DND-41 (cell line): ENCODE results near the gene BRSK2.

Experiments
- ATAC-seq: fragments of 200-7000 bp; cut with Tn5 transposase; 3 replicates; pipeline ENCODE4 v1.9.1; 2021; ENCODE audit warnings: low read depth; ENCODE audit not compliant: insufficient read depth
- DNase-seq: peaks from one replicate; pipeline ENCODE4 v3.0.0-alpha.2; 2020
- H2AFZ ChIP-seq: 2 replicates; pipeline ENCODE4 v1.6.0; 2012; ENCODE audit warnings: low read depth, low read length
- H3K27ac ChIP-seq: 2 replicates; pipeline ENCODE4 v1.5.1; 2012; ENCODE audit warnings: low read length, inconsistent platforms
- H3K27me3 ChIP-seq: fragments of 200-600 bp; sonication (generic); 2 replicates; pipeline ENCODE4 v1.6.0; 2012; ENCODE audit warnings: low read length, mild to moderate bottlenecking, inconsistent platforms; ENCODE audit not compliant: insufficient read depth, poor library complexity
- H3K36me3 ChIP-seq: 2 replicates; pipeline ENCODE4 v1.5.1; 2012; ENCODE audit warnings: low read length, inconsistent platforms; ENCODE audit not compliant: insufficient read depth
- H3K4me1 ChIP-seq: 2 replicates; pipeline ENCODE4 v1.5.1; 2012; ENCODE audit warnings: mild to moderate bottlenecking, low read length; ENCODE audit not compliant: insufficient read depth
- H3K4me2 ChIP-seq: 2 replicates; pipeline ENCODE4 v1.6.0; 2012; ENCODE audit warnings: mild to moderate bottlenecking, moderate library complexity, low read length, inconsistent platforms; ENCODE audit not compliant: insufficient read depth
- H3K4me3 ChIP-seq, 2 experiments: fragments of 200-600 bp in 1 of 2; shearing (Covaris generic) in 1 of 2; 2 replicates each; pipeline ENCODE4 v1.5.1; 2012 to 2016; ENCODE audit warnings: inconsistent platforms in 2 of 2, low read length in 2 of 2, mild to moderate bottlenecking in 2 of 2, low read depth in 1 of 2, moderate library complexity in 1 of 2
- H3K79me2 ChIP-seq: 2 replicates; pipeline ENCODE4 v1.6.0; 2012; ENCODE audit warnings: low read length, inconsistent platforms; ENCODE audit not compliant: insufficient read depth
- H3K9ac ChIP-seq: 2 replicates; pipeline ENCODE4 v1.6.0; 2012; ENCODE audit warnings: low read depth, mild to moderate bottlenecking, inconsistent platforms, low read length, moderate library complexity
- H3K9me3 ChIP-seq: 2 replicates; pipeline ENCODE4 v1.5.1; 2012; ENCODE audit warnings: low read length, moderate library complexity, mild to moderate bottlenecking, inconsistent platforms; ENCODE audit not compliant: insufficient read depth, severe bottlenecking
- H4K20me1 ChIP-seq: 2 replicates; pipeline ENCODE4 v1.6.0; 2012; ENCODE audit warnings: low read length; ENCODE audit not compliant: insufficient read depth
- EZH2 ChIP-seq: IDR thresholded peaks from 3 replicates; pipeline ENCODE4 v1.6.1; 2012; ENCODE audit warnings: borderline replicate concordance, low read depth, mild to moderate bottlenecking, moderate library complexity, low read length, inconsistent platforms; ENCODE audit not compliant: severe bottlenecking
- TF ChIP-seq, protein P1 (sequence below): IDR thresholded peaks from 2 replicates; pipeline ENCODE4 v1.5.1; 2012; ENCODE audit warnings: borderline replicate concordance, low read length, moderate library complexity, mild to moderate bottlenecking; ENCODE audit not compliant: poor library complexity, severe bottlenecking; ENCODE audit errors: extremely low read depth

Gene BRSK2

DNA sequence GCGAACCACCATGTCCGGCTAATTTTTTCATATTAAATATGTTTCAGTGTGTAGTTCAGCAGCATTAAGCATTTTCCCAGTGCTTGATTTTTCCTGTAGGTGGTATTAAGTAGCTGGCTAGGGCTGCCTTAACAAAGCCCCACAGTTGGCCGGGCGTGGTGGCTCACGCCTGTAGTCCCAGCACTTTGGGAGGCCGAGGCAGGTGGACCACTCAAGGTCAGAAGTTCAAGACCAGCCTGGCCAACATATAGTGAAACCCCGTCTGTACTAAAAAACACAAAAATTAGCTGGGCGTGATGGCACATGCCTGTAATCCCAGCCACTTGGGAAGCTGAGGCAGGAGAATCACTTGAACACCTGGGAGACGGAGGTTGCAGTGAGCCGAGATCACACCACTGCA, 46.8 kb upstream of the BRSK2 start:
- no peak for ATAC-seq
- no peak overlapping the region for H3K4me2 ChIP-seq
- no peak overlapping the region for H2AFZ ChIP-seq
- no peaks in the 10 kb centered on the region for H3K36me3 ChIP-seq
- H3K9ac ChIP-seq = no peak overlapping the region
- H3K79me2 ChIP-seq = no peaks in the 10 kb centered on the region
- no peaks in the 10 kb centered on the region for H3K9me3 ChIP-seq
- no peaks in the 10 kb centered on the region for H3K27me3 ChIP-seq
- H3K4me1 ChIP-seq = no peaks in the 10 kb centered on the region
- H4K20me1 ChIP-seq = no peaks in the 10 kb centered on the region
- no peak for DNase-seq
- H3K4me3 ChIP-seq = no peak overlapping the region
- TF ChIP-seq, protein P1, sequence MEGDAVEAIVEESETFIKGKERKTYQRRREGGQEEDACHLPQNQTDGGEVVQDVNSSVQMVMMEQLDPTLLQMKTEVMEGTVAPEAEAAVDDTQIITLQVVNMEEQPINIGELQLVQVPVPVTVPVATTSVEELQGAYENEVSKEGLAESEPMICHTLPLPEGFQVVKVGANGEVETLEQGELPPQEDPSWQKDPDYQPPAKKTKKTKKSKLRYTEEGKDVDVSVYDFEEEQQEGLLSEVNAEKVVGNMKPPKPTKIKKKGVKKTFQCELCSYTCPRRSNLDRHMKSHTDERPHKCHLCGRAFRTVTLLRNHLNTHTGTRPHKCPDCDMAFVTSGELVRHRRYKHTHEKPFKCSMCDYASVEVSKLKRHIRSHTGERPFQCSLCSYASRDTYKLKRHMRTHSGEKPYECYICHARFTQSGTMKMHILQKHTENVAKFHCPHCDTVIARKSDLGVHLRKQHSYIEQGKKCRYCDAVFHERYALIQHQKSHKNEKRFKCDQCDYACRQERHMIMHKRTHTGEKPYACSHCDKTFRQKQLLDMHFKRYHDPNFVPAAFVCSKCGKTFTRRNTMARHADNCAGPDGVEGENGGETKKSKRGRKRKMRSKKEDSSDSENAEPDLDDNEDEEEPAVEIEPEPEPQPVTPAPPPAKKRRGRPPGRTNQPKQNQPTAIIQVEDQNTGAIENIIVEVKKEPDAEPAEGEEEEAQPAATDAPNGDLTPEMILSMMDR = no peak
- no peak for TF ChIP-seq EZH2
- H3K27ac ChIP-seq = no peak overlapping the region

DNA sequence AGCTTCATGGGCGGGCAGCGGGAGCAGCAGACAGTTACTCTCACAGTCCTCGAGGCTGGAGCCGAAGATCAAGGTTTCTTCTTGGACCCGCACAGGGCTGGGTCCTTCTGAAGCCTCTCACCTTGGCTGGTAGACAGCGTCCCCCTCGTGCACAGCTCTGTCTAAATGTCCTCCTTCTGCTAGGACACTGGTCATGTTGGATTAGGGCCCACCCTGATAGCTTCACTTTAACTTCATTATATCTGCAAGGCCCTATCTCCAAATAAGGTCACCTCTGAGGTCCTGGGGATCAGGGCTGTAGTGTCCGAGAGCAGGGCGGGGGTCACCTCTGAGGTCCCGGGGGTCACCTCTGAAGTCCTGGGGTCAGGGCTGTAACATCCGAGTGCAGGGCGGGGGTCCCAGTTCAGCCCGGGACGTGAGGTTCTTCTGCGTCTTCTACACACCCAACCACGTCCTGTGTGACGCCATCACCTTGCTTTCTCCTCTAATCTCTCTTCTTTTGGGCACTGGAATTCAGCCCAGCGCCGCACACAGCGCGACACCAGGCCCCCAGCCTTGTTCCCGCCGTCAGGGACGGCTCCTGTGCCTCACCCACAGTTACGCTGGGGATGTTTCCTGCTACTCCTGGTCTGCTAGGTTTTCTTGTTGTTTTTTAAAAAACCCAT, 46.2 kb upstream of the BRSK2 start:
- Histone ChIP-seq H3K27ac (no peak overlapping the region), H3K9me3 (no peaks in the 10 kb centered on the region), H3K79me2 (no peaks in the 10 kb centered on the region), H3K27me3 (no peaks in the 10 kb centered on the region), H3K4me3 (no peak overlapping the region), H3K9ac (no peak overlapping the region), H2AFZ (no peak overlapping the region), H3K4me1 (no peaks in the 10 kb centered on the region), H3K36me3 (no peaks in the 10 kb centered on the region), H4K20me1 (no peaks in the 10 kb centered on the region), H3K4me2 (no peak overlapping the region)
- ATAC-seq = no peak
- no peak for DNase-seq
- TF ChIP-seq EZH2 = no peak
- TF ChIP-seq, protein P1 = no peak

DNA sequence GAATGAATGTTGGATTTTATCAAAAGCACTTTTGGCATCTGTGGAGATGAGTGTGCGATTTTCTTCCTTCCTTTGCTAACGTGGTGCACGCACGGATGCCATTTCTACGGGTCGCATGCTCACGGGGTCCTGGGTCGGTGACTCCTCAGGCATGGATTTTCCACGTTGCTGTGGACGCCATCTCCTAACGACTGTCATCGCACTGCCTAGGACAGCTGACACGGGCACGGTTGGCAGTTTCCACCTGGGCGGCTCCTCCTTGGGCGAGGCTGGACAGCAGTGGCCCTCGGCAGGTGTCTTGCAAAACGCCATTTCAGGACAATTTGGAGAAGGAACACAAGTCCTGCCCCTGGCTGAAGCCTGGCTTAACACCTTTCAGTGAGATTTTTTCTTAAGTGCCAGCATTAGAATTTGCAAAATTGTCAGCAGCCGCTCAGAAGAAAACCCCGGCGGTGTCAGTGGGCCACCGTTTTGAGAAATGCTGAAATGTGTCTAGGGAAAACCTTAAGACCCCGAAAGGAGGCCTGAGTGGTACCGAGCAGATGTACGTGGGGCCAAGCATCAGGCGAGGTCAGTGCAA, 45.6 kb upstream of the BRSK2 start:
- Histone ChIP-seq H3K4me1 (no peaks in the 10 kb centered on the region), H3K79me2 (no peaks in the 10 kb centered on the region), H3K9me3 (no peaks in the 10 kb centered on the region), H3K4me2 (no peak overlapping the region), H3K36me3 (no peaks in the 10 kb centered on the region), H2AFZ (no peak overlapping the region), H3K27me3 (no peaks in the 10 kb centered on the region), H3K9ac (no peak overlapping the region), H3K27ac (no peak overlapping the region), H3K4me3 (no peak overlapping the region), H4K20me1 (no peaks in the 10 kb centered on the region)
- DNase-seq (no peak), ATAC-seq (no peak)
- TF ChIP-seq, protein P1 = no peak
- no peak for TF ChIP-seq EZH2
